MM.1S (cell line): Measurements from ENCODE around the gene SLC35E2B.

Experiments used
- EZH2 ChIP-seq: fragments of 300-600 bp; sonication (generic); optimal IDR thresholded peaks from 2 replicates; pipeline ENCODE3; 2017; ENCODE audit warnings: low read depth, mild to moderate bottlenecking, antibody characterized with exemption, low read length, mixed read lengths
- TF ChIP-seq, protein P1 (sequence below): fragments of 300-600 bp; sonication (generic); IDR thresholded peaks from 2 replicates; pipeline ENCODE4 v1.5.1; 2016; ENCODE audit warnings: antibody characterized with exemption, low read length, mixed read lengths

DNA sequence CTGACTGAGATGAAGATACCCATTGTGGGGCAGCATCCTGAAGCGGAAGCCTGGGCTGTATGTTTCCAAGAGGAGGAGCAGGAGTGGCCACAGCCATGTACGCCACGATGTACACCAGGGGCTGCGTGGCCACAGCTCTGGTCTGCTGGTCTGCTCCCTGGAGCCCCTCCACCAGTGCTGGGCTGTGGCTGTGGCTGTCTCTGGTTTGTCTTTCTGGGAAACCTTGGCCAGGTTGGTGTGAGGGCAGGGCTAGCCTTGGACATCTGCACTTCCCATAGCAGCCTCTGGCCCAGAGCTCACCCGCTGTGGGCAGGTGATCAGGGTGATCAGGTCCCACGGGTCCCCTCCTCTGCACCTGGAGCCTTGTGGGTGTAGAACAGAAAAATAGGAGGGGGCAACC lies 74.7 kb downstream of the SLC35E2B start:
- TF ChIP-seq EZH2, result no peak
- TF ChIP-seq, protein P1, sequence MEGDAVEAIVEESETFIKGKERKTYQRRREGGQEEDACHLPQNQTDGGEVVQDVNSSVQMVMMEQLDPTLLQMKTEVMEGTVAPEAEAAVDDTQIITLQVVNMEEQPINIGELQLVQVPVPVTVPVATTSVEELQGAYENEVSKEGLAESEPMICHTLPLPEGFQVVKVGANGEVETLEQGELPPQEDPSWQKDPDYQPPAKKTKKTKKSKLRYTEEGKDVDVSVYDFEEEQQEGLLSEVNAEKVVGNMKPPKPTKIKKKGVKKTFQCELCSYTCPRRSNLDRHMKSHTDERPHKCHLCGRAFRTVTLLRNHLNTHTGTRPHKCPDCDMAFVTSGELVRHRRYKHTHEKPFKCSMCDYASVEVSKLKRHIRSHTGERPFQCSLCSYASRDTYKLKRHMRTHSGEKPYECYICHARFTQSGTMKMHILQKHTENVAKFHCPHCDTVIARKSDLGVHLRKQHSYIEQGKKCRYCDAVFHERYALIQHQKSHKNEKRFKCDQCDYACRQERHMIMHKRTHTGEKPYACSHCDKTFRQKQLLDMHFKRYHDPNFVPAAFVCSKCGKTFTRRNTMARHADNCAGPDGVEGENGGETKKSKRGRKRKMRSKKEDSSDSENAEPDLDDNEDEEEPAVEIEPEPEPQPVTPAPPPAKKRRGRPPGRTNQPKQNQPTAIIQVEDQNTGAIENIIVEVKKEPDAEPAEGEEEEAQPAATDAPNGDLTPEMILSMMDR, result no peak
